Large intestine (tissue), 3 donors: ENCODE results near the gene KCND2. TPM values are rescaled to one million over a fixed set of nuclear protein-coding genes. Genes with fewer than 3 reads are reported as not detected.

ENCODE experiments used
- DNase-seq, 2 donors: peaks; one replicate each; pipeline versions ENCODE4 v3.0.0 to v3.0.0-alpha.2; 2013
- H3K27ac ChIP-seq: one replicate; pipeline ENCODE4 v1.5.1; 2013; ENCODE audit warnings: low read length
- H3K27me3 ChIP-seq: 2 replicates; pipeline ENCODE4 v1.6.1; 2013; ENCODE audit warnings: low read length; ENCODE audit not compliant: control insufficient read depth, insufficient read depth
- H3K36me3 ChIP-seq: 2 replicates; pipeline ENCODE4 v1.6.1; 2013; ENCODE audit warnings: low read length; ENCODE audit not compliant: control insufficient read depth, insufficient read depth
- H3K4me1 ChIP-seq: one replicate; pipeline ENCODE4 v1.6.1; 2013; ENCODE audit warnings: low read length; ENCODE audit not compliant: control insufficient read depth, insufficient read depth
- H3K4me3 ChIP-seq: one replicate; pipeline ENCODE4 v1.5.1; 2013; ENCODE audit warnings: low read length
- H3K9me3 ChIP-seq: one replicate; pipeline ENCODE4 v1.6.1; 2013; ENCODE audit warnings: mild to moderate bottlenecking, low read depth, low read length, moderate library complexity; ENCODE audit not compliant: control insufficient read depth
- WGBS: methylation state at CpG from one replicate; pipeline ENCODE4 v1.1.5; 2013; ENCODE audit warnings: low lambda C conversion rate; ENCODE audit not compliant: insufficient coverage; 5-methylcytosine and 5-hydroxymethylcytosine counted together
- polyA plus RNA-seq: library from polyadenylated mRNA; unstranded; fragments of 120-200 nt; gene quantifications from one replicate; pipeline ENCODE4 v1.2.1, GENCODE V29; 2013

Gene KCND2
- polyA plus RNA-seq, 1 donor = 2.5 TPM

DNA sequence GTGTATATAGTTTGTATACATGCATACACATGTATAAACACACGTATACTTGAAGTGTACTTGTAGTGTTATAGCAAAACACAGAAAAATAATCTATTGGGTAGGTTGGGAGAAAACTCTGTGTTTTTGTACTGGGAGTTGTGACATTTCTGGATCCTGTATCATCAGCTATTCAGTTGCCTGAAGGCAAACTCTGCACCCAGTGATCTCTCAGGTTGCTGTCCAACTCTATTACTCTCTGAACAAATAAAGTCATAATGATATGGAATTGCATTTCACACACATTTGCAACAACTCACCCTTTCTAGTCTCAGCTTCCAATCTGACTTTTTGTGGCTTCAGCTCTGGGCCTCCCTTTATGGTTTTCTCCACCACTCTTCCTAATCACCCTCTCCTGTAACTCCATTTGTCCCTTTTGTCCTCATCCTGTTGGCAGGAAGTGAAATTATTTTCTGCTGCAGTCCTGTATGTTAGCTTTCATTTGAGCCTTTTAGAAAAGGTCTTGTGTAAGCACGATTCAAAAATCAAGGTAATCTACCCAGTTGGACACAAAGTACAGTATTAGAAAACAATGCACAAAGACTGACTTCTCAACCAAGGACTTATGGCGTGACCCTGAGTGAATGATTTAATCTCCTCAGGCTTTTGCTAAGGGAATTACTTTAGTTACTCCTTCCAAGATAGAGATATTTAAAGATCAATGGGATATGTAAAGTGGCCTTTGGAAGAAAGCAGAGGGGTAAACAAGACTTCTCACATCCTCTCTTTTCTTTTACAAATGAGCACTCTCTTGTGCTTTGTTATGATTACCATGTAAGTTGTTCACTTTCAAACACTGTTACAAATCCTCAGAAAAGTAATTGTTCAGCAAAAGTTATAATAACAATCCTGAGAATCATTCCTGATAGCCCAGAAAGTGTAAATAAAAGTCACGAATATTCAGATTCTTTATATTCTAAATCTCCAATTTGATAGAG is 249.1 kb downstream of the KCND2 start:
- Histone ChIP-seq H3K36me3 (no peaks in the 10 kb centered on the region), H3K4me3 (no peak overlapping the region), H3K4me1 (no peaks in the 10 kb centered on the region), H3K9me3 (no peaks in the 10 kb centered on the region), H3K27me3 (no peaks in the 10 kb centered on the region), H3K27ac (no peak overlapping the region)
- no peak for DNase-seq
- WGBS = 75% methylated on average over 1 of the region's 4 CpGs

- no peaks in the 10 kb centered on the region for H3K4me1 ChIP-seq
- WGBS = 100% methylated on average over 5 of the region's 7 CpGs
- DNase-seq = no peak
- no peaks in the 10 kb centered on the region for H3K36me3 ChIP-seq
- no peaks in the 10 kb centered on the region for H3K27me3 ChIP-seq
- no peak overlapping the region for H3K4me3 ChIP-seq
- H3K27ac ChIP-seq = no peak overlapping the region
- no peaks in the 10 kb centered on the region for H3K9me3 ChIP-seq
Measured at GRCh38 chr7:120523985-120524384, 251.0 kb downstream of the KCND2 start.

DNA sequence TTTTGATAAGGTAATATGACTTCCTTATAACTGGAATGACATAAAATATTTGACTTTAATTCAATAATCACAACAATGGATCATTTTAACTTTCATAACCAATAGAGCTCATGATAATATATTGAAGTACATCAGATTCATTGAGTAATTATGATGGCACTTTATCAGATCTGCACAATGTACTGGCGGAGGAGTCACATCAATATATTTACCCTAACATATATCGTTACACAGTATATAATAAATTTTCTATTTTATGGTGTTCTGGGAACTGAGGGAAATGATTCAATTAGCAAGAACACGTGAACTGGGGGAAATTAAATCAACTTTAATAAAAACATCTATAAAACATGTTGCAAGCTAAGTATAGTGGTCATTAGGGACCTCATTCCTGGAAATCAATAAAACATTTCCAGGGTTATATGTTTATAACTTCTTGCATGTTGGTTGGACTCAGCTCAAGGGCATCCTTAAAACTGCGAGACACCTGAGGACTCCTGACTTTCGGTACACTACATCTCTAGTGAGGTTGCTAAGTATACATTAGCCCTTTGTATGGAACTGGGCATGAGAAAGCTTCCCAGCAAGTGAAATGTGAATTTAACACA is 254.0 kb downstream of the KCND2 start:
- H3K4me1 ChIP-seq = no peaks in the 10 kb centered on the region
- no peaks in the 10 kb centered on the region for H3K27me3 ChIP-seq
- H3K4me3 ChIP-seq = no peak overlapping the region
- WGBS = 93% methylated on average over 2 of the region's 5 CpGs
- no peaks in the 10 kb centered on the region for H3K9me3 ChIP-seq
- no peak overlapping the region for H3K27ac ChIP-seq
- no peak for DNase-seq
- H3K36me3 ChIP-seq = no peaks in the 10 kb centered on the region

- Histone ChIP-seq H3K36me3 (no peaks in the 10 kb centered on the region), H3K4me3 (no peak overlapping the region), H3K9me3 (no peaks in the 10 kb centered on the region), H3K4me1 (no peaks in the 10 kb centered on the region), H3K27me3 (no peaks in the 10 kb centered on the region), H3K27ac (no peak overlapping the region)
- DNase-seq = no peak
- 100% methylated on average over 2 of the region's 5 CpGs for WGBS
Measured at GRCh38 chr7:120529736-120530135, 256.8 kb downstream of the KCND2 start.

GRCh38 chr7:120538335-120538734 is 265.4 kb downstream of the KCND2 start:
- DNase-seq = no peak
- Histone ChIP-seq H3K4me1 (no peaks in the 10 kb centered on the region), H3K27me3 (no peaks in the 10 kb centered on the region), H3K9me3 (no peaks in the 10 kb centered on the region), H3K36me3 (no peaks in the 10 kb centered on the region), H3K27ac (no peak overlapping the region), H3K4me3 (no peak overlapping the region)
- WGBS = no CpG with 5 or more reads among the region's 1 CpG

DNA sequence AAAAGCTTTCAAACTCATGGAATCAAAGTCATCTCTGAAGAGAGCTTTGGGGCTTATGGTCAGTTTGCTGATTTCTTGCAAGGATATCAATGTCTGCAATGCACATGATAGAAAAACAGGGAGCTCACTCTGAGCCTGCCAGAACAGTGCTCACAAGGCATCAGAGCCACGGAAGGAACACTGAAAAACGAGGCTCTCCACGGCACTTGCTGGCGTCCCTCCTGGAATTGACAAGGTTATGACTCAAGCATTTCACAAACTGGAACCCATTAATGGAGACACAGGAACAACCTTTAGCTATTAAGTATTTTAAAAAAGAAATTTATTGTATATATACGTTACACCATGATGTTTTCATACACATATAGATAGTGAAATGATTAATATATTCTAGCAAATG is 266.3 kb downstream of the KCND2 start:
- Histone ChIP-seq H3K27me3 (no peaks in the 10 kb centered on the region), H3K9me3 (no peaks in the 10 kb centered on the region), H3K27ac (no peak overlapping the region), H3K4me1 (no peaks in the 10 kb centered on the region), H3K36me3 (no peaks in the 10 kb centered on the region), H3K4me3 (no peak overlapping the region)
- 83% methylated on average over 1 of the region's 5 CpGs for WGBS
- DNase-seq = no peak

DNA sequence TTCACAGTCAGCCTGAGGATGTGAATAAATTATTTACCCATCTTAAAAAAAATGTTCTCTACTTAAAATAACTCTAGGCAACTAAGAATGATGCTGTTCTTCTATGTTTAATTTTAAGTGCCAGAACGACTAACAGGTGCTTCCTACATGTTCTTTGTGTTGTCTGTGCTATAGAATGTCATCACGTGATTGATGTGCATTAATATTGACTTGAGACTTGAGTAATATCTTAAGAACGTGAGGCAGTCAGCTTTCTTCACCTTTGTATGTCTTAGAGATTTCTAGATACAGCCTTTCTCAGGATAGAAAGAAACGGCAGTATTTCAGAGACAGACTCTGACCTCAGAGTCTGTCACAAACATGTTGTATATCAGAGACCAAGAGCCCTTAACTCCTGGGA is 274.6 kb downstream of the KCND2 start:
- Histone ChIP-seq H3K36me3 (no peaks in the 10 kb centered on the region), H3K27ac (no peak overlapping the region), H3K27me3 (no peaks in the 10 kb centered on the region), H3K9me3 (no peaks in the 10 kb centered on the region), H3K4me3 (no peak overlapping the region), H3K4me1 (no peaks in the 10 kb centered on the region)
- no peak for DNase-seq
- whole genome bisulfite sequencing = no CpG with 5 or more reads among the region's 4 CpGs

- Histone ChIP-seq H3K36me3 (no peaks in the 10 kb centered on the region), H3K9me3 (no peaks in the 10 kb centered on the region), H3K27me3 (no peaks in the 10 kb centered on the region), H3K4me1 (no peaks in the 10 kb centered on the region), H3K27ac (no peak overlapping the region), H3K4me3 (no peak overlapping the region)
- DNase-seq = no peak
- no CpG with 5 or more reads among the region's 1 CpG for WGBS
Measured at GRCh38 chr7:120550494-120551048, 277.6 kb downstream of the KCND2 start.

GRCh38 chr7:120553491-120553890 is 280.5 kb downstream of the KCND2 start:
- Histone ChIP-seq H3K27me3 (no peaks in the 10 kb centered on the region), H3K36me3 (no peaks in the 10 kb centered on the region), H3K27ac (no peak overlapping the region), H3K4me1 (no peaks in the 10 kb centered on the region), H3K9me3 (no peaks in the 10 kb centered on the region), H3K4me3 (no peak overlapping the region)
- no CpG with 5 or more reads among the region's 1 CpG for WGBS
- no peak for DNase-seq

- Histone ChIP-seq H3K4me3 (no peak overlapping the region), H3K4me1 (no peaks in the 10 kb centered on the region), H3K36me3 (no peaks in the 10 kb centered on the region), H3K27ac (no peak overlapping the region), H3K27me3 (no peaks in the 10 kb centered on the region), H3K9me3 (no peaks in the 10 kb centered on the region)
- DNase-seq = peak; percentile 8 to 11
Measured at GRCh38 chr7:120554960-120555571, 282.1 kb downstream of the KCND2 start.
